Sigmoid colon (tissue), 7 donors: ENCODE measurements around the gene RINL. TPM values are rescaled to one million over a fixed set of nuclear protein-coding genes. Genes with fewer than 3 reads are reported as not detected.
A peak's percentile ranks its signal among the peaks of the same experiment; 100 is the strongest.
"Not testable (repeated sequence)": the region's sequence is repeated elsewhere in the genome, so short reads cannot be mapped to it uniquely, and the experiment has no call there.

Source experiments
- DNase-seq: peaks from one replicate; pipeline ENCODE4 v3.0.0-alpha.2; 2019
- H3K27ac ChIP-seq, 4 donors: fragments of 200-600 bp; sonication (generic); one replicate each; pipeline ENCODE4 v1.5.1; 2016 to 2019; ENCODE audit warnings: mild to moderate bottlenecking in 1 of 4
- H3K27me3 ChIP-seq, 3 donors: fragments of 200-600 bp; sonication (generic); one replicate each; pipeline ENCODE4 v1.5.1; 2019; ENCODE audit warnings: mild to moderate bottlenecking in 1 of 3
- H3K36me3 ChIP-seq, 4 donors: fragments of 200-600 bp; sonication (generic); one replicate each; pipeline ENCODE4 v1.5.1; 2016 to 2019
- H3K4me1 ChIP-seq, 4 donors: fragments of 200-600 bp; sonication (generic); one replicate each; pipeline ENCODE4 v1.5.1; 2017 to 2019
- H3K4me3 ChIP-seq, 4 donors: fragments of 200-600 bp; sonication (generic); one replicate each; pipeline ENCODE4 v1.5.1; 2017 to 2019; ENCODE audit warnings: mild to moderate bottlenecking in 2 of 4, moderate library complexity in 1 of 4
- H3K9me3 ChIP-seq, 4 donors: fragments of 200-600 bp in 3 of 4; sonication (generic) in 3 of 4; one replicate each; pipeline versions ENCODE4 v1.5.1 to v1.6.1; 2013 to 2019
- CTCF ChIP-seq, 4 experiments: fragments of 450-650 bp in 3 of 4; fragments of 200-600 bp in 1 of 4; IDR thresholded peaks; one replicate each; pipeline ENCODE4 v1.5.1; 2016 to 2019; ENCODE audit warnings: antibody characterized with exemption in 4 of 4, mild to moderate bottlenecking in 3 of 4, moderate library complexity in 2 of 4
- EP300 ChIP-seq, 4 donors: sonication (generic); formaldehyde crosslinking; IDR thresholded peaks; one replicate each; pipeline ENCODE4 v1.6.1; 2017; ENCODE audit warnings: antibody characterized with exemption in 4 of 4
- POLR2A ChIP-seq, 2 donors: fragments of 450-650 bp; IDR thresholded peaks; one replicate each; pipeline ENCODE4 v1.6.1; 2016; ENCODE audit warnings: antibody characterized with exemption in 2 of 2, mild to moderate bottlenecking in 2 of 2, moderate library complexity in 2 of 2
- POLR2AphosphoS5 ChIP-seq, 4 donors: sonication (generic); formaldehyde crosslinking; IDR thresholded peaks; one replicate each; pipeline ENCODE4 v1.6.1; 2017; ENCODE audit warnings: antibody characterized with exemption in 4 of 4
- WGBS, 2 donors: extraction: QIAGEN DNeasy Blood & Tissue Kit; methylation state at CpG; one replicate each; pipeline ENCODE4 v1.1.7; 2013; 5-methylcytosine and 5-hydroxymethylcytosine counted together
- intact Hi-C: fragments of 100-400 bp; cut with DNase I; formaldehyde crosslinking; loops from one replicate; pipeline ENCODE4 v1.15.1; 2023
- polyA plus RNA-seq, 3 donors: library from polyadenylated mRNA; stranded (reverse); fragments of 200-250 nt; gene quantifications; one replicate each; pipeline ENCODE4 v1.2.3, GENCODE V29; 2013
- total RNA-seq, 4 donors: library from RNA; depleted of rRNA; stranded (reverse); fragments of >200 nt; gene quantifications; one replicate each; pipeline ENCODE4 v1.1.0, GENCODE V29; 2016
- donor health status: healthy with polysubstance abuse.
- donor health status: Bipolar disorder and iron deficiency.
- donor health status: healthy.

RINL gene
- total and polyA plus RNA-seq, 7 donors: 3.5 to 17.6 (median 4.8) TPM

GRCh38 chr19:38879400-38879751 lies 1.3 kb upstream of the RINL start:
- H3K36me3 ChIP-seq: peaks cover 13 to 51% (median 25%) of the 10 kb centered on the region in 4 donors
- no peak overlapping the region for H3K4me3 ChIP-seq
- intact Hi-C loops: no loop called here
- no peak for DNase-seq
- H3K4me1 ChIP-seq: no peaks in the 10 kb centered on the region
- H3K27me3 ChIP-seq: no peaks in the 10 kb centered on the region
- 61 to 82% methylated on average over 11 of the region's 11 CpGs for WGBS, 2 donors
- H3K9me3 ChIP-seq: no peaks in the 10 kb centered on the region
- TF ChIP-seq EP300 (IDR thresholded peaks at IDR 0.05) (no peak), POLR2A (IDR thresholded peaks at IDR 0.05) (no peak), POLR2AphosphoS5 (IDR thresholded peaks at IDR 0.05) (no peak), CTCF (IDR thresholded peaks at IDR 0.05) (no peak)
- H3K27ac ChIP-seq: no peak overlapping the region

GRCh38 chr19:38878575-38879399 lies 712 bp upstream of the RINL start:
- Histone ChIP-seq H3K27me3 (no peaks in the 10 kb centered on the region), H3K27ac (peak overlapping the region in 3 of 4 donors; percentile 16 to 31 (median 28)), H3K4me1 (no peaks in the 10 kb centered on the region), H3K36me3 (peaks cover 13 to 45% (median 25%) of the 10 kb centered on the region in 4 donors), H3K4me3 (no peak overlapping the region), H3K9me3 (no peaks in the 10 kb centered on the region)
- 64 to 80% methylated on average over 16 of the region's 16 CpGs for WGBS, 2 donors
- TF ChIP-seq POLR2AphosphoS5 (IDR thresholded peaks at IDR 0.05) (no peak), CTCF (IDR thresholded peaks at IDR 0.05) (no peak), EP300 (IDR thresholded peaks at IDR 0.05) (no peak), POLR2A (IDR thresholded peaks at IDR 0.05) (no peak)
- no peak for DNase-seq
- intact Hi-C loops: no loop called here

- H3K4me1 ChIP-seq: no peaks in the 10 kb centered on the region
- H3K27ac ChIP-seq: no peak overlapping the region
- intact Hi-C loops: no loop called here
- H3K36me3 ChIP-seq: peaks cover 0 to 17% (median 10%) of the 10 kb centered on the region in 4 donors
- no peak overlapping the region for H3K4me3 ChIP-seq
- TF ChIP-seq EP300 (IDR thresholded peaks at IDR 0.05) (no peak), POLR2AphosphoS5 (IDR thresholded peaks at IDR 0.05) (no peak), POLR2A (IDR thresholded peaks at IDR 0.05) (no peak), CTCF (IDR thresholded peaks at IDR 0.05) (no peak)
- H3K27me3 ChIP-seq: no peaks in the 10 kb centered on the region
- no peaks in the 10 kb centered on the region for H3K9me3 ChIP-seq
- DNase-seq: no peak
- 84 to 93% methylated on average over 6 of the region's 6 CpGs for WGBS, 2 donors
Observed at GRCh38 chr19:38875656-38876395, 2.2 kb downstream of the RINL start.

- intact Hi-C loops, DNase-seq, H3K27ac ChIP-seq, H3K9me3 ChIP-seq, H3K27me3 ChIP-seq, H3K36me3 ChIP-seq, H3K4me3 ChIP-seq: not testable (repeated sequence)
- H3K4me1 ChIP-seq: peaks cover 0 to 17% (median 15%) of the 10 kb centered on the region in 4 donors
- 90 to 95% methylated on average over 10 of the region's 10 CpGs for WGBS, 2 donors
Observed at GRCh38 chr19:38873400-38873799, 4.7 kb downstream of the RINL start.

GRCh38 chr19:38870612-38871011 lies 7.5 kb downstream of the RINL start:
- H3K27ac ChIP-seq: peak overlapping the region in 1 of 4 donors; percentile 64
- H3K4me1 ChIP-seq: peaks cover 0 to 17% (median 15%) of the 10 kb centered on the region in 4 donors
- 93% methylated on average over 19 of the region's 19 CpGs for WGBS, 2 donors
- peak overlapping the region in 1 of 4 donors; percentile 55 for H3K4me3 ChIP-seq
- no peak for DNase-seq
- intact Hi-C loops: no loop called here
- no peaks in the 10 kb centered on the region for H3K36me3 ChIP-seq
- no peaks in the 10 kb centered on the region for H3K27me3 ChIP-seq
- TF ChIP-seq CTCF (IDR thresholded peaks at IDR 0.05) (no peak), POLR2A (IDR thresholded peaks at IDR 0.05) (no peak), POLR2AphosphoS5 (IDR thresholded peaks at IDR 0.05) (no peak), EP300 (IDR thresholded peaks at IDR 0.05) (no peak)
- H3K9me3 ChIP-seq: no peaks in the 10 kb centered on the region
